Pancreas (tissue), 10 donors: Measurements from ENCODE around the gene RNU1-2. TPM values are rescaled to one million over a fixed set of nuclear protein-coding genes. Genes with fewer than 3 reads are reported as not detected.
A peak's percentile ranks its signal among the peaks of the same experiment; 100 is the strongest.
"Not testable (repeated sequence)": the region's sequence is repeated elsewhere in the genome, so short reads cannot be mapped to it uniquely, and the experiment has no call there.

Experiments
- ATAC-seq, 4 donors: fragments of 200-7000 bp; cut with Tn5 transposase; one replicate each; pipeline versions ENCODE4 v1.8.0 to v1.9.1; 2020; ENCODE audit warnings: mild to moderate bottlenecking in 4 of 4, moderate library complexity in 4 of 4
- DNase-seq, 6 donors: peaks; one replicate each; pipeline ENCODE4 v3.0.0-alpha.2; 2020
- FAIRE-seq: peaks from 2 replicates; lab custom pipeline; 2012; peaks lifted over from hg19 to GRCh38; lab: Jason Lieb, UNC
- H3K27ac ChIP-seq, 4 donors: fragments of 200-600 bp; sonication (generic); 1 replicate in 3 of 4; 2 replicates in 1 of 4; pipeline versions ENCODE4 v1.5.0 to v1.8.0; 2020
- H3K27me3 ChIP-seq, 4 donors: fragments of 200-600 bp; one replicate each; pipeline ENCODE4 v1.8.0; 2021
- H3K36me3 ChIP-seq, 3 donors: fragments of 200-600 bp; sonication (generic) in 1 of 3; one replicate each; pipeline versions ENCODE4 v1.5.0 to v1.8.0; 2020 to 2021
- H3K4me1 ChIP-seq, 3 donors: fragments of 200-600 bp; one replicate each; pipeline ENCODE4 v1.8.0; 2021
- H3K4me3 ChIP-seq, 4 donors: fragments of 200-600 bp; sonication (generic) in 2 of 4; one replicate each; pipeline versions ENCODE4 v1.5.0 to v1.8.0; 2020 to 2021
- H3K9me3 ChIP-seq, 4 donors: fragments of 200-600 bp; one replicate each; pipeline ENCODE4 v1.8.0; 2021
- WGBS, 2 donors: extraction: QIAGEN DNeasy Blood & Tissue Kit; methylation state at CpG; one replicate each; pipeline ENCODE4 v1.1.7; 2013; 5-methylcytosine and 5-hydroxymethylcytosine counted together
- intact Hi-C, 3 donors: fragments of 100-400 bp; cut with DNase I; formaldehyde crosslinking; loops; one replicate each; pipeline versions ENCODE4 v1.11.1 to v1.14.2; 2022
- polyA plus RNA-seq, 2 donors: library from polyadenylated mRNA; stranded (reverse); fragments of 200-250 nt; gene quantifications; one replicate each; pipeline ENCODE4 v1.2.3, GENCODE V29; 2013
- total RNA-seq, 6 donors: library from RNA; stranded (reverse); fragmentation: NEBNext Ultra II Directional in 4 of 6; extraction: Animal tissue kit (Norgen Biotek cat#: 25700) in 4 of 6; gene quantifications; one replicate each; pipeline versions ENCODE4 v1.2.1 to v1.2.4, GENCODE V29; 2021 to 2023
- TF ChIP-seq, protein P1 (sequence below), 4 donors: fragments of 200-600 bp; sonication (generic) in 3 of 4; IDR thresholded peaks; one replicate each; pipeline versions ENCODE4 v1.5.0 to v1.8.0; 2021; ENCODE audit warnings: antibody characterized with exemption in 4 of 4
- donor health status: healthy with polysubstance abuse.
- donor health status: DM: no; HTN: no; CAD: no; lungs with moderate emphysema.
- donor health status: DM: no; HTN: no; CAD: no.
- donor health status: control.
- donor health status: control.
- donor health status: Bipolar disorder and iron deficiency.
- donor health status: DM: yes; HTN: yes; CAD: no.
- donor health status: DM: no; HTN: no; CAD: no.
- donor health status: DM: no; HTN: no; CAD: no.
- donor health status: DM: yes; HTN: yes; CAD: no.

The RNU1-2 gene
- total and polyA plus RNA-seq, 8 donors: 687 to 5,169 (median 2,340) TPM; not detected in 2

DNA sequence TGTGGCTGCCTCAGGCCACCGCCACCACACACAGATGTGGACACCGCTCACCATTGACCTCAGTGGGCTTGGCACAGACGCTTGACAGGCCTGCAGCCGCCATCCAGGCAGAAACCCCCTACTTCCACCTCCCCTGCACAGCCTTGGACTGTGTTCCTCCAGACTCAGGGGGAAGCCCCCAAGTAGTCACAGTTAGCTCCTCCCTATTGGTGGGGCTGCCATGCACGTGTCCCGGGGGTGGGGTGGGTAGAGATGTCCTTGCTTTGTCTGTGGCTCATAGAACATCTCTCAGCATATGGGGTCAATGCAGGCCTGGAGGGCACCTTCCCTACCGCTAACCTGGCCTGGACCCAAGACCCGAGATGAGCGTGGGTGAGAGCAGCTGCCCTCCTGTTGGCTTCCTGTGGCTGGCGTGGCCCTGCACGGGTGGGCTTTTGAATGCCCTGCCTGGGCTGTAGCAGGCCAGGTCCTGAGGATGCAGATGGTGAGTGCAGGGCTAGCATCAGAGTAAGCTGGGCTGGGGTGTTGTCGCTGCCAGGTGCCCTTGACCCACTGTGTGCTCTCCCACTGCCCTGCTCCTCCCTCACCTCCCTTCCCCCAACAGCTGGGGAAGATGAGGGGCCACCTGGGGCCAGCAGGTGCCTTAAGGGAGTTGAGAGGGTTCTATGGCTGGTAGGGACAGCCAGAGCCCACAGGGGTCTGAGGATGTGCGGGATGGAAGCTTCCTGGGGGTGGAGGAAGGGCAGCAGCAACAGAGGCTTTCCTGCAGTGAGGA, 32.1 kb downstream of the RNU1-2 start:
- WGBS, 2 donors: 80 to 82% methylated on average over 13 of the region's 13 CpGs
- DNase-seq (peak in 2 of 6 donors; percentile 21 to 69), ATAC-seq (no peak), FAIRE-seq (no peak)
- Histone ChIP-seq H3K27ac (no peak overlapping the region), H3K4me1 (no peaks in the 10 kb centered on the region), H3K9me3 (no peaks in the 10 kb centered on the region), H3K4me3 (no peak overlapping the region), H3K27me3 (no peaks in the 10 kb centered on the region), H3K36me3 (peaks cover 0 to 5% (median 0%) of the 10 kb centered on the region in 3 donors)
- intact Hi-C loops: no loop called here
- TF ChIP-seq, protein P1, sequence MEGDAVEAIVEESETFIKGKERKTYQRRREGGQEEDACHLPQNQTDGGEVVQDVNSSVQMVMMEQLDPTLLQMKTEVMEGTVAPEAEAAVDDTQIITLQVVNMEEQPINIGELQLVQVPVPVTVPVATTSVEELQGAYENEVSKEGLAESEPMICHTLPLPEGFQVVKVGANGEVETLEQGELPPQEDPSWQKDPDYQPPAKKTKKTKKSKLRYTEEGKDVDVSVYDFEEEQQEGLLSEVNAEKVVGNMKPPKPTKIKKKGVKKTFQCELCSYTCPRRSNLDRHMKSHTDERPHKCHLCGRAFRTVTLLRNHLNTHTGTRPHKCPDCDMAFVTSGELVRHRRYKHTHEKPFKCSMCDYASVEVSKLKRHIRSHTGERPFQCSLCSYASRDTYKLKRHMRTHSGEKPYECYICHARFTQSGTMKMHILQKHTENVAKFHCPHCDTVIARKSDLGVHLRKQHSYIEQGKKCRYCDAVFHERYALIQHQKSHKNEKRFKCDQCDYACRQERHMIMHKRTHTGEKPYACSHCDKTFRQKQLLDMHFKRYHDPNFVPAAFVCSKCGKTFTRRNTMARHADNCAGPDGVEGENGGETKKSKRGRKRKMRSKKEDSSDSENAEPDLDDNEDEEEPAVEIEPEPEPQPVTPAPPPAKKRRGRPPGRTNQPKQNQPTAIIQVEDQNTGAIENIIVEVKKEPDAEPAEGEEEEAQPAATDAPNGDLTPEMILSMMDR (IDR thresholded peaks at IDR 0.05): no peak

DNA sequence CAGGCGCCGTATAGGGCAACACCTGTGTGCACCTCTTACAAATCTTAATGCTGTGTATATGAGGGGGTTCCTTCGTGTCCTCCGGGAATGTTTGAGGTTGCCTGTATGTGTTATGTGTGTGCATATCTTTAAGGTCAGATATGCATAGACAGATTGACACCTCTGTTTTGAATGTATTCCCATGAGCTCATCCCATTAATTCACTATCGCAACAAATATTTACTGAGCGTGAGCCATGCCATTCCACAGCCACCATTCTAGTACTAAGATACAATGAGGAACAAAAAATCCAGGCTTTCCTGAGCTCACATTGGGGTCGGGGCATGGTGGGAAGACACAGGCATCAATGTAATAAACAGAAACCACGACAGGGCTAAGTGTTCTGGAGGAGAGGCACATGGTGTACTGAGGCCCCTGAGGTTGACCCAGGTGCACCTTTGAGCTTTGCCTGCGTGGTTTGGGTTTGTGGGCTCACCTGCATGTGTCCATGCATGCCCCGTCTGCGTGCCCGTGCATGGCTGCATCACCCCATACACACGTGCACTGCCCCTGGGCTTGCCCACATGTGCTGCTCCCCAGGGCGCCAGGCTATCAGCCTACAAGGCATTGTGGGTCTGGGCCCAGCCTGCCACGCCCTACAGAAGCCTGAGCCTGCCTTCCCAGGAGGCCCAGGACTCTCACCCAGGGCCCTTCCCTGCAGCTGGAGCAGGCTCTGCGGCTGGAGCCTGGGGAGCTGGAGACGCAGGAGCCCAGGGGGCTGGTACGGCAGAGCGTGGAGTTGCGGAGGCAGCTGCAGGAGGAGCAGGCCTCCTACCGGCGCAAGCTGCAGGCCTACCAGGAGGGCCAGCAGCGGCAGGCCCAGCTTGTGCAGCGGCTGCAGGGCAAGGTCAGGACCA, 33.6 kb downstream of the RNU1-2 start:
- H3K27ac ChIP-seq, H3K9me3 ChIP-seq, H3K36me3 ChIP-seq, FAIRE-seq, intact Hi-C loops, H3K4me1 ChIP-seq, H3K27me3 ChIP-seq, H3K4me3 ChIP-seq: not testable (repeated sequence)
- ATAC-seq (peak in 2 of 4 donors; percentile 11 to 51), DNase-seq (peak in 1 of 6 donors; percentile 70)
- WGBS, 2 donors: 87% methylated on average over 24 of the region's 24 CpGs

DNA sequence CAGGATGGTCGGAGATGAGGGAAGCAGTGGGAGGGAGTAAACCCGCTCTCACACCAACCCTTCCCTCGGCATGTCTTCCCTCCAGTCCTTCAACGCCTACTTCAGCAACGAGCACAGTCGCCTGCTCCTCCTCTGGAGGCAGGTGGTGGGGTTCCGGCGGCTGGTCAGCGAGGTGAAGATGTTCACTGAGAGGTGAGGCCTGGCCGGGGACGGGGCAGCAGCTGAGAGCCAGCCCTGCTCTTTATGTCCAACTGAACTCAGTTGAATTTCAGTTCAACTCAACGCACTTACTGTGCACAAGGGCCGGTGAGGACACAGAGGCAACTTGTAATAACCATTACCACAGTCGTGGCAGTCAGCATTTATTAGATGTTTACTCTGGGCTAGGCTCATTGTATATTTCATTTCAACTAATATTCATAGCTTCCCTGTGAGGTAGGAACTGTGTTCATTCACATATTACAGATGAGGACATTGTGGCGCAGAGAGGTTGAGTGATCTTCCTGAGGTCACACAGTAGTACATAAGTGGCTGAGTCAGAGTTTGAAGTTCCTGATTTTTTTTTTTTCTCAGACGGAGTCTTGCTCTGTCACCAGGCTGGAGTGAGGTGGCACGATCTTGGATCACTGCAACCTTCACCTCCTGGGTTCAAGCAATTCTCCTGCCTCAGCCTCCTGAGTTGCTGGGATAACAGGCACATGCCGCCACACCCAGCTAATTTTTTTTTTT, 35.6 kb downstream of the RNU1-2 start:
- H3K4me1 ChIP-seq, intact Hi-C loops, H3K9me3 ChIP-seq, H3K36me3 ChIP-seq, FAIRE-seq, H3K27me3 ChIP-seq, H3K27ac ChIP-seq, ATAC-seq, H3K4me3 ChIP-seq: not testable (repeated sequence)
- peak in 1 of 6 donors; percentile 60 for DNase-seq
- 85 to 90% methylated on average over 18 of the region's 18 CpGs for WGBS, 2 donors

GRCh38 chr1:16933945-16934344, 38.2 kb downstream of the RNU1-2 start:
- DNase-seq, H3K9me3 ChIP-seq, H3K4me1 ChIP-seq, FAIRE-seq, H3K36me3 ChIP-seq, ATAC-seq, H3K4me3 ChIP-seq, intact Hi-C loops, H3K27ac ChIP-seq, H3K27me3 ChIP-seq: not testable (repeated sequence)

DNA sequence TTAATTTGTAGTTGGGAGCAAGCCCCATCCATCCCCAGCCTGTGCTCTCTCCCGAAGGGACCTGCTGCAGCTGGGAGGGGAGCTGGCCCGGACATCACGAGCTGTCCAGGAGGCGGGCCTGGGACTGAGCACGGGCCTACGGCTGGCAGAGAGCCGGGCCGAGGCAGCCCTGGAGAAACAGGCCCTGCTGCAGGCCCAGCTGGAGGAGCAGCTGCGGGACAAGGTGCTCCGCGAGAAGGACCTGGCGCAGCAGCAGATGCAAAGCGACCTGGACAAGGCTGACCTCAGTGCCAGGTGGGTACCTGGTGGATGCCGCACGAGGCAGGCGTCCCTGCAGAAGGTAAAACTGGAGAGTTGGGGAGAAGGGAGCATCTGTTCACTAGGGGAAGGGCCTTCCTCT, 40.8 kb downstream of the RNU1-2 start:
- WGBS, 2 donors: 88 to 92% methylated on average over 16 of the region's 16 CpGs
- H3K27me3 ChIP-seq, H3K9me3 ChIP-seq, H3K27ac ChIP-seq, H3K4me3 ChIP-seq, H3K36me3 ChIP-seq, DNase-seq, H3K4me1 ChIP-seq, FAIRE-seq, intact Hi-C loops: not testable (repeated sequence)
- ATAC-seq: peak in 3 of 4 donors; percentile 30 to 58 (median 47)

GRCh38 chr1:16938351-16939321, 42.9 kb downstream of the RNU1-2 start:
- Histone ChIP-seq H3K36me3 (no peaks in the 10 kb centered on the region), H3K4me1 (no peaks in the 10 kb centered on the region), H3K9me3 (no peaks in the 10 kb centered on the region), H3K4me3 (no peak overlapping the region), H3K27me3 (no peaks in the 10 kb centered on the region), H3K27ac (no peak overlapping the region)
- TF ChIP-seq, protein P1 (IDR thresholded peaks at IDR 0.05): no peak
- intact Hi-C loops: no loop called here
- peak in 1 of 6 donors; percentile 78 for DNase-seq
- FAIRE-seq: no peak
- WGBS, 2 donors: 62 to 81% methylated on average over 51 of the region's 51 CpGs
- ATAC-seq: no peak

DNA sequence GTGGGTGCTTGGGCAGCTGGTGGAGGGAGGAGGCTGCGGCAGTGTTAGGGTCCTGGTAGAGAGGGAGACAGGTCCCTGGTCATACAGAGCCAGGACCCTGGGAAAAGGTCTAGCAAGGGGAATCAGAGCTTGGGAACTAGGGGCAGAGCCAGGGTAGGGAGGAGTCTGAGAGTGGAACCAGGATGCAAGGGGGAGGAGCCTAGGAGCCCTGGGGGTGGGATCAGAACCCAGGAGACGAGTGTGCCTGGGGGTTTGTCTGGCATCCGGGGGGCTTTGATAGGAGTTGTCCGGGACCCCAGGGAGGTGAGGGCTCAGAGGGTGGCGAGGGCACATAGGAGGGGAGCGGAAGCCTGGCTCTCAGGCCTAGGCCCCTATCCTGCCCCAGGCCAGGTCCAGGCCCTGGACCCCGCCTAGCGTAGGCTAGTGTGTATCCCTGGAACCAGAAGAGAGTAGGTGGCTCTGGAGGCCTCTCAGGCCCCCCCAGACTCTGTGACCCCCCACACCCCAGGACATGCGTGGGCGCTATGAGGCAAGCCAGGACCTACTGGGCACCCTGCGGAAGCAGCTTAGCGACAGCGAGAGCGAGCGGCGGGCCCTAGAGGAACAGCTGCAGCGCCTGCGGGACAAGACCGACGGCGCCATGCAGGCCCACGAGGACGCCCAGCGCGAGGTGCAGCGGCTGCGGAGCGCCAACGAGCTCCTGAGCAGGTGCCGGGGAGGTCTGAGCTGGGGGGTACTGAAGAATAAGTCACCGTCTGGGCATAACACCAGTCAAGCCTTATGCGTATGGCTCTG, 43.8 kb downstream of the RNU1-2 start:
- H3K36me3 ChIP-seq, H3K9me3 ChIP-seq: not testable (repeated sequence)

More for the DNA sequence above, 43.8 kb downstream of the RNU1-2 start:
- DNase-seq (peak in 2 of 6 donors; percentile 13 to 74), ATAC-seq (peak in 3 of 4 donors; percentile 22 to 36 (median 24))
- WGBS, 2 donors: 95 to 96% methylated on average over 32 of the region's 32 CpGs
- not testable (repeated sequence) for H3K27me3 ChIP-seq, H3K27ac ChIP-seq, H3K4me1 ChIP-seq, FAIRE-seq, H3K4me3 ChIP-seq
- intact Hi-C loops: loop anchor here in 1 of 3 donors (10.0 kb wide), 1 partner anchor 325 kb away; the partner anchor contains the start of gene NBPF1
